GM12892 (cell line): ENCODE results near the gene EPX.

ENCODE experiments used
- POLR2A ChIP-seq: IDR thresholded peaks from 2 replicates; pipeline ENCODE4 v1.6.1; 2011; ENCODE audit warnings: low read depth, low read length, control low read depth
- POLR2AphosphoS5 ChIP-seq: IDR thresholded peaks from 2 replicates; pipeline ENCODE4 v1.6.1; 2011; ENCODE audit warnings: low read depth, low read length, control low read depth
- TAF1 ChIP-seq: IDR thresholded peaks from 2 replicates; pipeline ENCODE4 v1.6.1; 2011; ENCODE audit warnings: low read depth, mild to moderate bottlenecking, control low read depth, low read length, borderline replicate concordance

DNA sequence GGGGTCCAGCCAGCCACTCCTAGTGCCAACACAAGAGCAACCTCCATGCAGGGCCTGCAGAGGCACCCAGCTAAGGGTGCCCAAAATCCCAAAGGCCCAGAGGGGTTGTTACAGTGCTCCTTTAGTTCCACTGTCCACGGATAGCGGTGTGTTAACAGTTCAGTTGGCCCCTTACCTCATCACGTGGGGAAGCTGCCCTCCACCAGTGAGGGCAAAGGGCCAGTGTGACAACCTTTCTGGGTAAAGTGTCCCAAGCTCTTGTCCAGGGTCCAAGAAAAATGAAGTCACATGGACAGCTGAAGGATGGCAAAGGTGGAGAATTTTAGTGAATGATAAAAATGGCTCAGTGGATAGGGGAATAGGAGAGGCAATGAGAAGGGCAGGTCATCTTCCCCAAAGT is 35.2 kb downstream of the EPX start:
- TF ChIP-seq POLR2AphosphoS5, result no peak
- no peak for TF ChIP-seq POLR2A
- no peak for TF ChIP-seq TAF1
